HL-60/S4 treated with retinoic acid at 250 ng/mL for 4 days and 3 days (cell line): Measurements from ENCODE around the gene ACTR2.

Source experiments
- in situ Hi-C: fragments of 300-500 bp; cut with MboI; formaldehyde crosslinking; loops from 2 replicates; pipeline ENCODE4 v1.7.0; 2022; ENCODE audit warnings: low sequenced_read_pairs

ACTR2 gene

GRCh38 chr2:65277118-65277517 is 49.5 kb downstream of the ACTR2 start:
- in situ Hi-C loops = no loop called here

- in situ Hi-C loops = no loop called here
These were observed 50.3 kb downstream of the ACTR2 start for GRCh38 chr2:65277791-65278483.

- in situ Hi-C loops = no loop called here
These were observed 50.9 kb downstream of the ACTR2 start for GRCh38 chr2:65278531-65278981.

GRCh38 chr2:65279756-65280155 is 52.1 kb downstream of the ACTR2 start:
- in situ Hi-C loops = no loop called here

GRCh38 chr2:65281627-65282351 is 54.2 kb downstream of the ACTR2 start:
- in situ Hi-C loops = no loop called here

GRCh38 chr2:65282477-65283053 is 54.9 kb downstream of the ACTR2 start:
- in situ Hi-C loops = no loop called here

- in situ Hi-C loops = no loop called here
These were observed 59.7 kb downstream of the ACTR2 start for GRCh38 chr2:65287364-65287763.

GRCh38 chr2:65291216-65292105 is 63.8 kb downstream of the ACTR2 start:
- in situ Hi-C loops = no loop called here

- in situ Hi-C loops = no loop called here
These were observed 64.4 kb downstream of the ACTR2 start for GRCh38 chr2:65292106-65292400.

GRCh38 chr2:65292461-65293011 is 64.9 kb downstream of the ACTR2 start:
- in situ Hi-C loops = no loop called here

GRCh38 chr2:65293376-65293775 is 65.7 kb downstream of the ACTR2 start:
- in situ Hi-C loops = no loop called here

GRCh38 chr2:65294136-65294535 is 66.5 kb downstream of the ACTR2 start:
- in situ Hi-C loops = no loop called here

GRCh38 chr2:65294701-65295100 is 67.1 kb downstream of the ACTR2 start:
- in situ Hi-C loops = no loop called here

GRCh38 chr2:65296971-65297370 is 69.3 kb downstream of the ACTR2 start:
- in situ Hi-C loops = no loop called here

- in situ Hi-C loops = no loop called here
These were observed 69.9 kb downstream of the ACTR2 start for GRCh38 chr2:65297544-65297943.

GRCh38 chr2:65298089-65298488 is 70.5 kb downstream of the ACTR2 start:
- in situ Hi-C loops = no loop called here

- in situ Hi-C loops = no loop called here
These were observed 71.6 kb downstream of the ACTR2 start for GRCh38 chr2:65299246-65299645.

- in situ Hi-C loops = no loop called here
These were observed 72.6 kb downstream of the ACTR2 start for GRCh38 chr2:65300134-65300760.

- in situ Hi-C loops = no loop called here
These were observed 73.4 kb downstream of the ACTR2 start for GRCh38 chr2:65300761-65301711.
